B cell (primary cell): ENCODE data around the gene C12orf57. TPM values are rescaled to one million over a fixed set of nuclear protein-coding genes. Genes with fewer than 3 reads are reported as not detected.

Experiments used
- ATAC-seq: fragments of 200-7000 bp; cut with Tn5 transposase; one replicate; pipeline ENCODE4 v1.10.0; 2021; ENCODE audit warnings: low read depth, mild to moderate bottlenecking, moderate number of reproducible peaks, moderate library complexity
- CTCF ChIA-PET: fragments of 350-600 bp; sonication (Branson Sonifier 250); formaldehyde crosslinking; loops from one replicate; lab custom pipeline; 2021; ENCODE audit warnings: antibody characterized with exemption, inconsistent platforms; lab: Charles Lee
- POLR2A ChIA-PET: fragments of 350-600 bp; sonication (Branson Sonifier 250); formaldehyde crosslinking; loops from one replicate; lab custom pipeline; 2021; ENCODE audit warnings: antibody characterized with exemption; lab: Charles Lee
- DNase-seq: peaks from one replicate; pipeline ENCODE4 v3.0.0; 2013
- H2AFZ ChIP-seq: 2 replicates; pipeline ENCODE4 v1.6.1; 2012; ENCODE audit warnings: mild to moderate bottlenecking, low read depth, low read length; ENCODE audit not compliant: insufficient read depth, poor library complexity, severe bottlenecking
- H3K27ac ChIP-seq, 2 donors: 1 replicate in 1 of 2; 2 replicates in 1 of 2; pipeline ENCODE4 v1.5.1; 2012 to 2013; ENCODE audit warnings: low read length in 2 of 2, mild to moderate bottlenecking in 2 of 2, moderate library complexity in 1 of 2
- H3K27me3 ChIP-seq, 4 experiments: fragments of 200-600 bp in 1 of 4; sonication (generic) in 1 of 4; replicated peaks in 1 of 4; 1 replicate in 2 of 4; 2 replicates in 2 of 4; pipeline versions ENCODE4 v1.6.1 to v1.7.0; 2013 to 2016; ENCODE audit warnings: low read length in 3 of 4, mild to moderate bottlenecking in 2 of 4, mixed read lengths in 1 of 4, moderate library complexity in 1 of 4; ENCODE audit not compliant: insufficient read depth in 4 of 4, control insufficient read depth in 3 of 4; ENCODE audit errors: control extremely low read depth in 1 of 4
- H3K36me3 ChIP-seq, 2 experiments: replicated peaks in 1 of 2; 1 replicate in 1 of 2; 2 replicates in 1 of 2; pipeline versions ENCODE4 v1.6.1 to v1.7.1; 2013; ENCODE audit warnings: low read length in 1 of 2; ENCODE audit not compliant: insufficient read depth in 2 of 2, control insufficient read depth in 1 of 2; ENCODE audit errors: control extremely low read depth in 1 of 2, extremely low read depth in 1 of 2
- H3K4me1 ChIP-seq, 2 donors: fragments of 200-600 bp in 1 of 2; sonication (generic) in 1 of 2; 1 replicate in 1 of 2; 2 replicates in 1 of 2; pipeline versions ENCODE4 v1.5.1 to v1.6.1; 2013 to 2017; ENCODE audit warnings: low read length in 2 of 2; ENCODE audit not compliant: control insufficient read depth in 2 of 2, insufficient read depth in 2 of 2
- H3K4me2 ChIP-seq: replicated peaks from 2 replicates; pipeline ENCODE3; 2012; ENCODE audit warnings: mild to moderate bottlenecking, low read depth, low read length; ENCODE audit not compliant: poor library complexity, severe bottlenecking
- H3K4me3 ChIP-seq, 5 experiments: fragments of 200-600 bp in 1 of 5; sonication (generic) in 1 of 5; 1 replicate in 3 of 5; 2 replicates in 2 of 5; pipeline versions ENCODE4 v1.5.1 to v1.7.0; 2011 to 2016; ENCODE audit warnings: low read length in 4 of 5, mild to moderate bottlenecking in 4 of 5, low read depth in 2 of 5, control low read depth in 1 of 5, moderate library complexity in 1 of 5; ENCODE audit not compliant: insufficient read depth in 1 of 5; ENCODE audit errors: control extremely low read depth in 1 of 5, extremely low read depth in 1 of 5
- H3K79me2 ChIP-seq: fragments of 200-600 bp; sonication (generic); one replicate; pipeline ENCODE4 v1.6.0; 2016; ENCODE audit warnings: low read length; ENCODE audit not compliant: control insufficient read depth, insufficient read depth
- H3K9ac ChIP-seq: fragments of 200-600 bp; sonication (generic); 2 replicates; pipeline ENCODE4 v1.6.1; 2017; ENCODE audit warnings: mild to moderate bottlenecking, low read length, moderate library complexity
- H3K9me3 ChIP-seq, 3 donors: one replicate each; pipeline versions ENCODE4 v1.6.1 to v1.7.1; 2013; ENCODE audit warnings: low read length in 2 of 3; ENCODE audit not compliant: control insufficient read depth in 2 of 3, insufficient read depth in 1 of 3; ENCODE audit errors: control extremely low read depth in 1 of 3
- H4K20me1 ChIP-seq: 2 replicates; pipeline ENCODE4 v1.6.0; 2012; ENCODE audit warnings: mild to moderate bottlenecking, low read length; ENCODE audit not compliant: insufficient read depth, control insufficient read depth, poor library complexity, severe bottlenecking
- H3K27ac Mint-ChIP-seq: one replicate; pipeline ENCODE4 v1.8.0; 2021; ENCODE audit warnings: mixed read lengths
- H3K27me3 Mint-ChIP-seq: one replicate; pipeline ENCODE4 v1.8.0; 2021; ENCODE audit warnings: mixed read lengths
- H3K4me1 Mint-ChIP-seq: one replicate; pipeline ENCODE4 v1.8.0; 2021; ENCODE audit warnings: mixed read lengths
- H3K4me3 Mint-ChIP-seq: one replicate; pipeline ENCODE4 v1.8.0; 2021; ENCODE audit warnings: mixed read lengths
- H3K9me3 Mint-ChIP-seq: one replicate; pipeline ENCODE4 v1.8.0; 2022; ENCODE audit warnings: mixed read lengths; ENCODE audit not compliant: insufficient read depth
- CTCF ChIP-seq: fragments of 200-600 bp; IDR thresholded peaks from one replicate; pipeline ENCODE4 v1.8.0; 2022; ENCODE audit warnings: antibody characterized with exemption, mild to moderate bottlenecking
- EZH2 ChIP-seq: IDR thresholded peaks from 2 replicates; pipeline ENCODE4 v1.6.1; 2012; ENCODE audit warnings: borderline replicate concordance, low read depth, mild to moderate bottlenecking, moderate library complexity, low read length; ENCODE audit not compliant: insufficient read depth, poor library complexity, severe bottlenecking
- WGBS: methylation state at CpG from one replicate; pipeline ENCODE4 v1.1.5; 2013; ENCODE audit warnings: missing lambda C conversion rate; ENCODE audit not compliant: insufficient coverage; 5-methylcytosine and 5-hydroxymethylcytosine counted together
- intact Hi-C: fragments of 100-400 bp; cut with micrococcal nuclease; formaldehyde crosslinking; loops from one replicate; pipeline ENCODE4 v1.10.0; 2022
- polyA plus RNA-seq: library from polyadenylated mRNA; depleted of rRNA; stranded (reverse); fragments of >200 nt; gene quantifications from 2 replicates; pipeline ENCODE4 v1.2.3, GENCODE V29; 2012
- total RNA-seq, 2 donors: library from RNA; stranded (reverse); fragments of 120-200 nt in 1 of 2; gene quantifications; 1 replicate in 1 of 2; 2 replicates in 1 of 2; pipeline versions ENCODE4 v1.2.3 to v1.2.4, GENCODE V29; 2013 to 2022

Gene C12orf57
- total and polyA plus RNA-seq, 2 donors (not counting 1 experiment from before 2014, with no cell fraction given), result 90.9 to 460 TPM

DNA sequence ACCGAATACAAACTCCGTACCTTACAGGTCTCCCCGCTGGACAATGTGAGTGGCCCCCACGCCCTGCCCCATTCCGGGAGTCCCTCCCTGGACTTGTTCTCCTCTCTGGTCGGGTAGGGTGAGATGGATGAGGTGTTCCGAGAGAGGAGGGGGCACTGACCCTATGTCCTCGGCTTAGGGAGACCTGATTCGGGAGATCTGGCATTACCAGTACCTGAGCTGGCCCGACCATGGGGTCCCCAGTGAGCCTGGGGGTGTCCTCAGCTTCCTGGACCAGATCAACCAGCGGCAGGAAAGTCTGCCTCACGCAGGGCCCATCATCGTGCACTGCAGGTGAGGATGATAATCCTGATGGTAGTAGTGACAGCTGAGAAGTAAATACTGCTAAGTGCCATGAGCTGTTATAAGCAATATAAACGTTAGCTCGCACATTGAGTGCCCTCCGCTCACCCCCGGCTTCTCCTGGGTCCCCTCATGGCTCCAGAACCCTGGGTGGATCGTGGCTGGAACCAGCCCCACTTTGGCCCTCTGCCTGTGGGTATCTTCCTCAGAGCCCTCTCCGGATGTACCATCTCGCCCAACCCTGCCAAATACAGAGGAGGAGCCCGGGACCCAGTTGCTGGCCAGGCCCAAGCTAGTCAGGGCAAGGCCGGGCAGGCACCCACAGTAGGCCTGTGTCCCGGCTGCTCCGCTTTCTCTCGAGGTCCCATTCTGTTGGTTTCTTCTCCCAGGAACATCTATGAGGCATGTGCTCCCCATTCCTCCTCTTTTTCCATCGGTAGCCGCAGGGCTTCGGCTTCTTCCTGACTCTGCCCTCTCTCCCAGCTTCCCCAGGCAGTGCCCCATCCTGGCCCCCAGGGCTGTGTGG is 14.2 kb downstream of the C12orf57 start:
- Histone ChIP-seq H3K27me3 (no peaks in the 10 kb centered on the region), H4K20me1 (peaks cover 44% of the 10 kb centered on the region), H2AFZ (no peak overlapping the region), H3K4me2 (peak overlapping the region; percentile 92), H3K36me3 (peaks cover 0 to 89% of the 10 kb centered on the region in 2 experiments), H3K9me3 (no peaks in the 10 kb centered on the region), H3K4me3 (peak overlapping the region; percentile 43 to 57 (median 54)), H3K27ac (peak overlapping the region; percentile 95 to 99), H3K4me1 (peaks cover 90 to 95% of the 10 kb centered on the region in 2 donors), H3K79me2 (peaks cover 74% of the 10 kb centered on the region), H3K9ac (peak overlapping the region; percentile 69)
- no peak for ATAC-seq
- TF ChIP-seq CTCF (no peak), EZH2 (no peak)
- Mint-ChIP-seq H3K27ac (peak overlapping the region; percentile 98), H3K4me3 (peak overlapping the region; percentile 91), H3K27me3 (no peaks in the 10 kb centered on the region), H3K4me1 (peaks cover 97% of the 10 kb centered on the region), H3K9me3 (no peaks in the 10 kb centered on the region)
- POLR2A ChIA-PET, result interaction anchor here (0.6 to 18.2 kb wide), 7 partner anchors 11 to 657 kb away, joined by 3 to 662 read pairs (median 5); partner anchors contain the start of genes C12orf57, ENO2, PTPN6 and RNU7-1
- CTCF ChIA-PET, result interaction anchor here (0.9 to 13.5 kb wide), 7 partner anchors 10 to 205 kb away, joined by 3 to 944 read pairs (median 8); partner anchors contain the start of genes C12orf57, MLF2, PTPN6 and RNU7-1
- intact Hi-C loops, result no loop called here
- DNase-seq, result peak; percentile 39
- 77% methylated on average over 22 of the region's 28 CpGs for WGBS
